ENCODE measurements around the gene NCKAP5.

Gene NCKAP5

DNA sequence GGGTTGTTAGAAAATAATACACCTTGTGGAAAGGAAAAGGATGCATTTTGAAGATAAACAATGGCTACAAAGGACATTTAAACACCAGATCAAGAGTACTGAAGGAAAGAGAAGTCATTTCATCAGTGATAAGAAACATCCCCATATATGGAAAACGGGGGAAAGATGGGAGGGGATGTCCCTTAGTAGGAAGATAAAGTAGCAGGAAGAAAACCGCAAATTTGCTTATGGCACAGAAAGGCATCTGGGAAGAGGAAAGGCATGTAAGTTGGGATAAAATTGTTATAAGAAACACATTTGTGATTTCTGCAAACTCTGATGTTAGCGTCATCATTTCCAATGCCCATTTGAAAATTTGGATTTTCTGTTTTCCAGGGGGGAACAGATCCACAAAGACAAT, 887.7 kb downstream of the NCKAP5 start:
- Histone ChIP-seq H3K27me3 (ENCODE audit: insufficient read depth, low read depth, severe bottlenecking) (no peaks in the 10 kb centered on the region), H3K9me3 (ENCODE audit: severe bottlenecking) (no peaks in the 10 kb centered on the region), H3K27ac (no peak overlapping the region), H3K4me3 (ENCODE audit: low read depth, low read length) (no peak overlapping the region), H3K36me3 (no peaks in the 10 kb centered on the region)
- TF ChIP-seq, protein P1, sequence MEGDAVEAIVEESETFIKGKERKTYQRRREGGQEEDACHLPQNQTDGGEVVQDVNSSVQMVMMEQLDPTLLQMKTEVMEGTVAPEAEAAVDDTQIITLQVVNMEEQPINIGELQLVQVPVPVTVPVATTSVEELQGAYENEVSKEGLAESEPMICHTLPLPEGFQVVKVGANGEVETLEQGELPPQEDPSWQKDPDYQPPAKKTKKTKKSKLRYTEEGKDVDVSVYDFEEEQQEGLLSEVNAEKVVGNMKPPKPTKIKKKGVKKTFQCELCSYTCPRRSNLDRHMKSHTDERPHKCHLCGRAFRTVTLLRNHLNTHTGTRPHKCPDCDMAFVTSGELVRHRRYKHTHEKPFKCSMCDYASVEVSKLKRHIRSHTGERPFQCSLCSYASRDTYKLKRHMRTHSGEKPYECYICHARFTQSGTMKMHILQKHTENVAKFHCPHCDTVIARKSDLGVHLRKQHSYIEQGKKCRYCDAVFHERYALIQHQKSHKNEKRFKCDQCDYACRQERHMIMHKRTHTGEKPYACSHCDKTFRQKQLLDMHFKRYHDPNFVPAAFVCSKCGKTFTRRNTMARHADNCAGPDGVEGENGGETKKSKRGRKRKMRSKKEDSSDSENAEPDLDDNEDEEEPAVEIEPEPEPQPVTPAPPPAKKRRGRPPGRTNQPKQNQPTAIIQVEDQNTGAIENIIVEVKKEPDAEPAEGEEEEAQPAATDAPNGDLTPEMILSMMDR (IDR thresholded peaks at IDR 0.05; ENCODE audit: low read depth, low read length): no peak
- no peak for DNase-seq

DNA sequence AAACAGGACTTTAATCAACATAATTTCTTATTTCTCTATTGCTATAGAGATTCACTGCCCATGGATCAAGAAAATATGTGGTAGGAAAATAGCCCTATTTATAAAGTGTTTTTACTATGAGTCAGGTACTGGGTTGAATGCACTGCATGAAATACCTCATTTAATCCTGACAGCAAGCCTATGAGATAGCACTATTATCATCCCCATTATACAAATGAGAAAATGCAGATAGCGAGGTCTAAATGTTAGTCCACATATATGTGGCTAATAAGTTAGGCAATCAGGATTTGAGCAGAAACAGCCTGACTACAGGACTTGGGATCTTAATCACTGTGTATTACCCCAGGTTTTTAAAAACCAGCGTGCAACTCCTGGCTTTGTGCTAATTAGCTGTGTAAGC, 889.8 kb downstream of the NCKAP5 start:
- Histone ChIP-seq H3K27me3 (ENCODE audit: insufficient read depth, low read depth, severe bottlenecking) (no peaks in the 10 kb centered on the region), H3K36me3 (no peaks in the 10 kb centered on the region), H3K27ac (no peak overlapping the region), H3K4me3 (ENCODE audit: low read depth, low read length) (no peak overlapping the region), H3K9me3 (ENCODE audit: severe bottlenecking) (no peaks in the 10 kb centered on the region)
- DNase-seq: no peak
- TF ChIP-seq, protein P1 (IDR thresholded peaks at IDR 0.05; ENCODE audit: low read depth, low read length): no peak

DNA sequence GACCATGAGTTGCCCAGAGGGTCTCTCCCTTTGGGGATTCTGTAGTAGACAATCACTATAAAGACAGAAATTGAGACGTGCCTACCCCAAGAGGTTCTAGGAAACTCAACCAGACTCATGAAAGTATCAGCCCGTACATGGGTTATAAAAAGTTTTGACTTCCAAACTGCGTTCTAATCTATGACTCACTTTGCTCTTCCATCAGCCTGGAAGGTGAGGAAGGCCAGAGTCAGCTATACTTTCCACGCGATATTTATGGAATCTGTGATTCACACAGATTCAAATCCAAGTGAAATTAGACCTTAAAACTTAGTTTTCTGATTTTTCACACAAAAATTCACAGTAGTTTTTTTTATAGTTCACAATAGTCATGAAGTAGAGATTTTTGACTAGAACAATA, 890.6 kb downstream of the NCKAP5 start:
- Histone ChIP-seq H3K27me3 (ENCODE audit: insufficient read depth, low read depth, severe bottlenecking) (no peaks in the 10 kb centered on the region), H3K4me3 (ENCODE audit: low read depth, low read length) (no peak overlapping the region), H3K27ac (no peak overlapping the region), H3K36me3 (no peaks in the 10 kb centered on the region), H3K9me3 (ENCODE audit: severe bottlenecking) (no peaks in the 10 kb centered on the region)
- TF ChIP-seq, protein P1 (IDR thresholded peaks at IDR 0.05; ENCODE audit: low read depth, low read length): no peak
- DNase-seq: no peak

DNA sequence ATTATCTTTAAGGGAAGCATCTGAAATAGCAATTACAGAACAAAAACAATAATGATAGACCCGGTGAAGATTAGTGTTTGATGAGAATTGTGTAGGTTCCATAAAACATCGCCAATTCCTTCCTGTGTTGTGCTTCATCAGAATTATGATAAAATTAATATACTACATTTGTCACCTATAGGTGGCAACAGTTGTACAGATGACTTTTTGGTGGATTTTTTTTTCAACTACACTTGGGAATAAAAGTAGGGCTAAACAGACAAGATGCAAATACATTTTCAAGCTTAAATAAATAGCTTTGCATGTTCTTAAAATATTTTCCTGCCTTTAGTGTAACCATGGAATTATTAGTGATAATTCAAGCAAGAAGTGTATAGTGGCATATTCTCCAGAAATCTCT, 891.3 kb downstream of the NCKAP5 start:
- H3K27ac ChIP-seq: no peak overlapping the region
- H3K27me3 ChIP-seq (ENCODE audit: insufficient read depth, low read depth, severe bottlenecking): no peaks in the 10 kb centered on the region
- no peaks in the 10 kb centered on the region for H3K9me3 ChIP-seq (ENCODE audit: severe bottlenecking)
- H3K36me3 ChIP-seq: no peaks in the 10 kb centered on the region
- no peak overlapping the region for H3K4me3 ChIP-seq (ENCODE audit: low read depth, low read length)
- TF ChIP-seq, protein P1 (IDR thresholded peaks at IDR 0.05; ENCODE audit: low read depth, low read length): no peak
- no peak for DNase-seq

DNA sequence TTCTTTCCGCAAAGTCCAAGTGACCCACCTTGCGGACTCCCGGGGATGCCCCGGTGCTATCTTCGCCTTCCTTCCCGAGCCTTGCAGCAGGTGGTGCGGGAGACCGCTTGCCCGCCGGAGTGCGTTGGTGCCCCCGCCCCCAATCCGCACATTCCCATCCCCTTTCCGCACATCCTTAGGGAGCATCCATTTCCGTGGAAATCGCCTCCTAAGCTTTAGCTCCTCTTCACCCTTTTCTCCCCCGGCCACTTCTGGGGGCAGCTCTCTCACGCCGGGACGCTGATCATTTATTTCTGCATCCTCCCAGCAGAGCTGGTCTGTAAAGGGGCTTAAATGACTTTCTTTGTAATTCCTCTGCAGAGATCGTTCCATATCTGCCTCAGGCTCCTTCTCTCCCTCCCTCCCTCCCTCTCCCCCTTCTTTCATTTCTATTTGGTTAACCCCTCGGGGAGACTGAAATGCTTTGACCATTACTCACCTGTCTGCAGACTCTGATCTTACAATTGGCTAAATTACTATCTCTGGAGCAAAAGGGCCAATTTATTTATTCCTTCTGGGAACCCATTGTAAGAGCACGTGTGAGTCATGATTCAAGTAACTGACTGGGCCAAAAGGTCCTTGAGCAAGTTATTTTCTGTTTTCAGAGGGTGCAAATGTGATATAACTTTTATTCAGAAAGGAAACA, 897.0 kb downstream of the NCKAP5 start:
- H3K27me3 ChIP-seq (ENCODE audit: insufficient read depth, low read depth, severe bottlenecking): peaks cover 21% of the 10 kb centered on the region
- no peaks in the 10 kb centered on the region for H3K9me3 ChIP-seq (ENCODE audit: severe bottlenecking)
- TF ChIP-seq, protein P1 (IDR thresholded peaks at IDR 0.05; ENCODE audit: low read depth, low read length): no peak
- H3K27ac ChIP-seq: no peak overlapping the region
- no peak for DNase-seq
- no peak overlapping the region for H3K4me3 ChIP-seq (ENCODE audit: low read depth, low read length)
- H3K36me3 ChIP-seq: no peaks in the 10 kb centered on the region

All from WERI-Rb-1 (cell line).